Epithelial cell of esophagus (primary cell): Measurements from ENCODE around the gene RPTOR.
A peak's percentile ranks its signal among the peaks of the same experiment; 100 is the strongest.

Experiments used
- DNase-seq: peaks from one replicate; pipeline ENCODE4 v3.0.0; 2010; ENCODE audit warnings: low read depth
- H3K4me3 ChIP-seq: 2 replicates; pipeline ENCODE4 v1.5.1; 2011; ENCODE audit warnings: mild to moderate bottlenecking, low read length, control low read depth
- CTCF ChIP-seq: IDR thresholded peaks from 2 replicates; pipeline ENCODE4 v1.5.1; 2011; ENCODE audit warnings: low read depth, mild to moderate bottlenecking, low read length, control low read depth, inconsistent platforms; ENCODE audit not compliant: insufficient read depth; ENCODE audit errors: missing control alignments

RPTOR gene

GRCh38 chr17:80633207-80633606 is 88.6 kb downstream of the RPTOR start:
- TF ChIP-seq CTCF, result no peak
- H3K4me3 ChIP-seq, result no peak overlapping the region
- no peak for DNase-seq

- no peak overlapping the region for H3K4me3 ChIP-seq
- DNase-seq, result no peak
- TF ChIP-seq CTCF, result no peak
Observed at GRCh38 chr17:80633994-80634566, 89.4 kb downstream of the RPTOR start.

GRCh38 chr17:80636361-80637018 is 91.9 kb downstream of the RPTOR start:
- no peak for TF ChIP-seq CTCF
- DNase-seq, result no peak

GRCh38 chr17:80637048-80637781 is 92.6 kb downstream of the RPTOR start:
- H3K4me3 ChIP-seq, result no peak overlapping the region
- peak; percentile 11 for DNase-seq
- no peak for TF ChIP-seq CTCF

More at GRCh38 chr17:80636361-80637018, 91.9 kb downstream of the RPTOR start:
- no peak overlapping the region for H3K4me3 ChIP-seq

GRCh38 chr17:80639658-80640057 is 95.0 kb downstream of the RPTOR start:
- DNase-seq, result no peak
- TF ChIP-seq CTCF, result no peak
- H3K4me3 ChIP-seq, result no peak overlapping the region

GRCh38 chr17:80640366-80641084 is 95.9 kb downstream of the RPTOR start:
- no peak for TF ChIP-seq CTCF
- no peak overlapping the region for H3K4me3 ChIP-seq
- no peak for DNase-seq
